Measurements from ENCODE around the gene FNDC5.

Gene FNDC5

GRCh38 chr1:32867151-32867550 lies 3.6 kb downstream of the FNDC5 start:
- in situ Hi-C loops (cut with MboI; ENCODE audit: low sequenced_read_pairs): no loop called here

- in situ Hi-C loops (cut with MboI; ENCODE audit: low sequenced_read_pairs): no loop called here
Measured at GRCh38 chr1:32865639-32866405, 4.9 kb downstream of the FNDC5 start.

GRCh38 chr1:32864375-32865019 lies 6.2 kb downstream of the FNDC5 start:
- in situ Hi-C loops (cut with MboI; ENCODE audit: low sequenced_read_pairs): no loop called here

- in situ Hi-C loops (cut with MboI; ENCODE audit: low sequenced_read_pairs): no loop called here
Measured at GRCh38 chr1:32863881-32864245, 6.8 kb downstream of the FNDC5 start.

GRCh38 chr1:32863218-32863880 lies 7.4 kb downstream of the FNDC5 start:
- in situ Hi-C loops (cut with MboI; ENCODE audit: low sequenced_read_pairs): no loop called here

- in situ Hi-C loops (cut with MboI; ENCODE audit: low sequenced_read_pairs): no loop called here
Measured at GRCh38 chr1:32861904-32862695, 8.6 kb downstream of the FNDC5 start.

- in situ Hi-C loops (cut with MboI; ENCODE audit: low sequenced_read_pairs): no loop called here
Measured at GRCh38 chr1:32860566-32860965, 10.1 kb downstream of the FNDC5 start.

GRCh38 chr1:32859915-32860314 lies 10.8 kb downstream of the FNDC5 start:
- in situ Hi-C loops (cut with MboI; ENCODE audit: low sequenced_read_pairs): no loop called here

GRCh38 chr1:32858791-32859190 lies 11.9 kb downstream of the FNDC5 start:
- in situ Hi-C loops (cut with MboI; ENCODE audit: low sequenced_read_pairs): no loop called here

GRCh38 chr1:32858136-32858535 lies 12.6 kb downstream of the FNDC5 start:
- in situ Hi-C loops (cut with MboI; ENCODE audit: low sequenced_read_pairs): no loop called here

- in situ Hi-C loops (cut with MboI; ENCODE audit: low sequenced_read_pairs): no loop called here
Measured at GRCh38 chr1:32855861-32856617, 14.7 kb downstream of the FNDC5 start.

- in situ Hi-C loops (cut with MboI; ENCODE audit: low sequenced_read_pairs): no loop called here
Measured at GRCh38 chr1:32848354-32849063, 22.2 kb downstream of the FNDC5 start.

- in situ Hi-C loops (cut with MboI; ENCODE audit: low sequenced_read_pairs): no loop called here
Measured at GRCh38 chr1:32831878-32832277, 38.8 kb downstream of the FNDC5 start.

- in situ Hi-C loops (cut with MboI; ENCODE audit: low sequenced_read_pairs): no loop called here
Measured at GRCh38 chr1:32830092-32830852, 40.4 kb downstream of the FNDC5 start.

- in situ Hi-C loops (cut with MboI; ENCODE audit: low sequenced_read_pairs): no loop called here
Measured at GRCh38 chr1:32828341-32828740, 42.4 kb downstream of the FNDC5 start.

GRCh38 chr1:32825181-32825580 lies 45.5 kb downstream of the FNDC5 start:
- in situ Hi-C loops (cut with MboI; ENCODE audit: low sequenced_read_pairs): no loop called here

GRCh38 chr1:32818804-32819541 lies 51.7 kb downstream of the FNDC5 start:
- in situ Hi-C loops (cut with MboI; ENCODE audit: low sequenced_read_pairs): no loop called here

Measured in HL-60/S4 treated with retinoic acid at 250 ng/mL for 4 days and 3 days (cell line).